GM23338 (cell line): ENCODE measurements around the gene NEURL1.

ENCODE experiments used
- CREB1 ChIP-seq: fragments of 250-450 bp; sonication (Bioruptor Pico); IDR thresholded peaks from 2 replicates; pipeline ENCODE4 v1.5.0; 2020; ENCODE audit warnings: low read depth, mild to moderate bottlenecking, moderate library complexity
- CTCF ChIP-seq, 2 experiments: fragments of 200-600 bp in 1 of 2; sonication (generic) in 1 of 2; conservative IDR thresholded peaks; 2 replicates each; pipeline versions ENCODE4 v1.5.1 to v1.6.1; 2016 to 2017; ENCODE audit warnings: antibody characterized with exemption in 2 of 2, low read depth in 2 of 2, mild to moderate bottlenecking in 2 of 2, moderate library complexity in 1 of 2
- ETS1 ChIP-seq: IDR thresholded peaks from 2 replicates; pipeline ENCODE4 v1.6.1; 2016; ENCODE audit warnings: antibody characterized with exemption
- EZH2 ChIP-seq: fragments of 200-600 bp; sonication (generic); IDR thresholded peaks from one replicate; pipeline ENCODE4 v1.8.0; 2017; ENCODE audit warnings: antibody characterized with exemption, mild to moderate bottlenecking, low read depth; ENCODE audit not compliant: unreplicated experiment
- EZH2phosphoT487 ChIP-seq: fragments of 200-600 bp; sonication (generic); IDR thresholded peaks from one replicate; pipeline ENCODE4 v1.8.1; 2018; ENCODE audit warnings: antibody characterized with exemption; ENCODE audit not compliant: unreplicated experiment
- JUNB ChIP-seq: IDR thresholded peaks from one replicate; pipeline ENCODE4 v1.6.1; 2016; ENCODE audit warnings: antibody characterized with exemption; ENCODE audit not compliant: unreplicated experiment
- POLR2AphosphoS5 ChIP-seq: IDR thresholded peaks from 2 replicates; pipeline ENCODE4 v1.6.1; 2016; ENCODE audit warnings: antibody characterized with exemption, low read depth
- ZNF114 ChIP-seq: fragments of 250-450 bp; sonication (Bioruptor Pico); IDR thresholded peaks from 2 replicates; pipeline ENCODE4 v1.5.0; 2020; ENCODE audit warnings: mild to moderate bottlenecking, moderate library complexity
- TF ChIP-seq, protein P1 (sequence below): IDR thresholded peaks from one replicate; pipeline ENCODE4 v1.6.1; 2018; ENCODE audit warnings: antibody characterized with exemption; ENCODE audit not compliant: unreplicated experiment

GRCh38 chr10:103600325-103600724 is 106.8 kb downstream of the NEURL1 start:
- TF ChIP-seq, protein P1, sequence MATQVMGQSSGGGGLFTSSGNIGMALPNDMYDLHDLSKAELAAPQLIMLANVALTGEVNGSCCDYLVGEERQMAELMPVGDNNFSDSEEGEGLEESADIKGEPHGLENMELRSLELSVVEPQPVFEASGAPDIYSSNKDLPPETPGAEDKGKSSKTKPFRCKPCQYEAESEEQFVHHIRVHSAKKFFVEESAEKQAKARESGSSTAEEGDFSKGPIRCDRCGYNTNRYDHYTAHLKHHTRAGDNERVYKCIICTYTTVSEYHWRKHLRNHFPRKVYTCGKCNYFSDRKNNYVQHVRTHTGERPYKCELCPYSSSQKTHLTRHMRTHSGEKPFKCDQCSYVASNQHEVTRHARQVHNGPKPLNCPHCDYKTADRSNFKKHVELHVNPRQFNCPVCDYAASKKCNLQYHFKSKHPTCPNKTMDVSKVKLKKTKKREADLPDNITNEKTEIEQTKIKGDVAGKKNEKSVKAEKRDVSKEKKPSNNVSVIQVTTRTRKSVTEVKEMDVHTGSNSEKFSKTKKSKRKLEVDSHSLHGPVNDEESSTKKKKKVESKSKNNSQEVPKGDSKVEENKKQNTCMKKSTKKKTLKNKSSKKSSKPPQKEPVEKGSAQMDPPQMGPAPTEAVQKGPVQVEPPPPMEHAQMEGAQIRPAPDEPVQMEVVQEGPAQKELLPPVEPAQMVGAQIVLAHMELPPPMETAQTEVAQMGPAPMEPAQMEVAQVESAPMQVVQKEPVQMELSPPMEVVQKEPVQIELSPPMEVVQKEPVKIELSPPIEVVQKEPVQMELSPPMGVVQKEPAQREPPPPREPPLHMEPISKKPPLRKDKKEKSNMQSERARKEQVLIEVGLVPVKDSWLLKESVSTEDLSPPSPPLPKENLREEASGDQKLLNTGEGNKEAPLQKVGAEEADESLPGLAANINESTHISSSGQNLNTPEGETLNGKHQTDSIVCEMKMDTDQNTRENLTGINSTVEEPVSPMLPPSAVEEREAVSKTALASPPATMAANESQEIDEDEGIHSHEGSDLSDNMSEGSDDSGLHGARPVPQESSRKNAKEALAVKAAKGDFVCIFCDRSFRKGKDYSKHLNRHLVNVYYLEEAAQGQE: no peak
- TF ChIP-seq EZH2 (no peak), POLR2AphosphoS5 (no peak), CTCF (conservative IDR thresholded peaks at IDR 0.05; ENCODE audit: low read depth in 2 of 2) (no peak), ZNF114 (CRISPR knock-in tag) (no peak), EZH2phosphoT487 (no peak), CREB1 (no peak), JUNB (no peak), ETS1 (no peak)
